CD14-positive monocyte (primary cell): Measurements from ENCODE around the gene CD248. TPM values are rescaled to one million over a fixed set of nuclear protein-coding genes. Genes with fewer than 3 reads are reported as not detected.

Source experiments
- DNase-seq, 3 donors: peaks; one replicate each; pipeline ENCODE4 v3.0.0-alpha.2; 2011 to 2022
- H2AFZ ChIP-seq: 2 replicates; pipeline ENCODE4 v1.6.0; 2012; ENCODE audit warnings: mild to moderate bottlenecking, low read depth, low read length, inconsistent platforms; ENCODE audit not compliant: insufficient read depth, poor library complexity, severe bottlenecking
- H3K27ac ChIP-seq, 2 donors: 1 replicate in 1 of 2; 2 replicates in 1 of 2; pipeline ENCODE4 v1.5.1; 2012 to 2013; ENCODE audit warnings: low read length in 2 of 2, control low read depth in 1 of 2, inconsistent platforms in 1 of 2, low read depth in 1 of 2, mild to moderate bottlenecking in 1 of 2
- H3K27me3 ChIP-seq, 2 donors: one replicate each; pipeline versions ENCODE4 v1.6.0 to v1.6.1; 2011 to 2013; ENCODE audit warnings: low read length in 2 of 2; ENCODE audit not compliant: control insufficient read depth in 2 of 2, insufficient read depth in 2 of 2
- H3K36me3 ChIP-seq, 2 donors: replicated peaks in 1 of 2; 1 replicate in 1 of 2; 2 replicates in 1 of 2; pipeline versions ENCODE4 v1.5.1 to v1.6.1; 2012 to 2013; ENCODE audit warnings: low read length in 2 of 2, control low read depth in 1 of 2, inconsistent platforms in 1 of 2, mild to moderate bottlenecking in 1 of 2; ENCODE audit not compliant: insufficient read depth in 2 of 2, control insufficient read depth in 1 of 2
- H3K4me1 ChIP-seq, 2 donors: 1 replicate in 1 of 2; 2 replicates in 1 of 2; pipeline versions ENCODE4 v1.5.1 to v1.6.1; 2012 to 2013; ENCODE audit warnings: low read length in 2 of 2, control low read depth in 1 of 2, inconsistent platforms in 1 of 2, mild to moderate bottlenecking in 1 of 2, moderate library complexity in 1 of 2; ENCODE audit not compliant: insufficient read depth in 2 of 2, control insufficient read depth in 1 of 2
- H3K4me2 ChIP-seq: replicated peaks from 2 replicates; pipeline ENCODE3; 2012; ENCODE audit warnings: low read length, moderate library complexity, mild to moderate bottlenecking; ENCODE audit not compliant: poor library complexity, severe bottlenecking; ENCODE audit errors: extremely low read depth
- H3K4me3 ChIP-seq, 3 experiments: fragments of 200-600 bp in 1 of 3; sonication (generic) in 1 of 3; replicated peaks in 1 of 3; 1 replicate in 2 of 3; 2 replicates in 1 of 3; pipeline ENCODE4 v1.5.1; 2011 to 2013; ENCODE audit warnings: low read length in 3 of 3, mild to moderate bottlenecking in 3 of 3, control low read depth in 2 of 3, low read depth in 2 of 3, inconsistent platforms in 1 of 3, moderate library complexity in 1 of 3
- H3K79me2 ChIP-seq: 2 replicates; pipeline ENCODE4 v1.6.0; 2012; ENCODE audit warnings: mild to moderate bottlenecking, control low read depth, inconsistent platforms, low read length, moderate library complexity; ENCODE audit not compliant: insufficient read depth
- H3K9ac ChIP-seq: 2 replicates; pipeline ENCODE4 v1.6.0; 2017; ENCODE audit warnings: low read length, mild to moderate bottlenecking; ENCODE audit not compliant: insufficient read depth, poor library complexity, severe bottlenecking
- H3K9me3 ChIP-seq, 2 donors: replicated peaks in 1 of 2; 1 replicate in 1 of 2; 2 replicates in 1 of 2; pipeline versions ENCODE4 v1.5.1 to v1.6.1; 2012 to 2013; ENCODE audit warnings: low read length in 2 of 2, control low read depth in 1 of 2; ENCODE audit not compliant: control insufficient read depth in 1 of 2, insufficient read depth in 1 of 2
- H4K20me1 ChIP-seq: 2 replicates; pipeline ENCODE4 v1.6.0; 2012; ENCODE audit warnings: mild to moderate bottlenecking, low read length, control low read depth, moderate library complexity; ENCODE audit not compliant: insufficient read depth
- H3K27ac Mint-ChIP-seq, 7 donors: one replicate each; pipeline ENCODE4 v1.8.0; 2020; ENCODE audit warnings: mild to moderate bottlenecking in 7 of 7, mixed read lengths in 7 of 7, moderate library complexity in 6 of 7, inconsistent platforms in 2 of 7
- H3K27me3 Mint-ChIP-seq, 3 donors: one replicate each; pipeline ENCODE4 v1.8.0; 2021 to 2022; ENCODE audit warnings: low read depth in 3 of 3, mild to moderate bottlenecking in 3 of 3, mixed read lengths in 3 of 3, moderate library complexity in 3 of 3, inconsistent platforms in 1 of 3
- H3K36me3 Mint-ChIP-seq, 2 donors: one replicate each; pipeline ENCODE4 v1.8.0; 2020; ENCODE audit warnings: mixed read lengths in 2 of 2, inconsistent platforms in 1 of 2, mild to moderate bottlenecking in 1 of 2
- H3K4me1 Mint-ChIP-seq: one replicate; pipeline ENCODE4 v1.8.0; 2020; ENCODE audit warnings: mild to moderate bottlenecking, mixed read lengths
- H3K4me3 Mint-ChIP-seq, 2 donors: one replicate each; pipeline ENCODE4 v1.8.0; 2020; ENCODE audit warnings: mild to moderate bottlenecking in 2 of 2, mixed read lengths in 2 of 2, moderate library complexity in 1 of 2
- H3K9me3 Mint-ChIP-seq, 7 donors: one replicate each; pipeline ENCODE4 v1.8.0; 2020 to 2022; ENCODE audit warnings: mixed read lengths in 7 of 7, mild to moderate bottlenecking in 6 of 7, moderate library complexity in 6 of 7, inconsistent platforms in 2 of 7
- CTCF ChIP-seq: fragments of 200-600 bp; IDR thresholded peaks from one replicate; pipeline ENCODE4 v1.8.0; 2022; ENCODE audit warnings: antibody characterized with exemption, mild to moderate bottlenecking
- WGBS: methylation state at CpG from one replicate; pipeline ENCODE4 v1.1.5; 2013; ENCODE audit warnings: missing lambda C conversion rate; ENCODE audit not compliant: insufficient coverage; 5-methylcytosine and 5-hydroxymethylcytosine counted together
- intact Hi-C, 2 donors: fragments of 100-400 bp; cut with micrococcal nuclease; formaldehyde crosslinking; loops; one replicate each; pipeline versions ENCODE4 v1.15.0 to v1.15.1; 2023
- polyA plus RNA-seq, 3 donors: library from polyadenylated mRNA; depleted of rRNA in 1 of 3; unstranded in 2 of 3; stranded (reverse) in 1 of 3; fragments of 300-500 nt in 2 of 3; fragments of >200 nt in 1 of 3; fragmentation: Illumina TruSeq in 2 of 3; gene quantifications; 1 replicate in 2 of 3; 2 replicates in 1 of 3; pipeline ENCODE4 v1.2.3, GENCODE V29; 2012 to 2021

The CD248 gene
- polyA plus RNA-seq, 3 donors, result 0.05 to 0.13 TPM; not detected in 1

DNA sequence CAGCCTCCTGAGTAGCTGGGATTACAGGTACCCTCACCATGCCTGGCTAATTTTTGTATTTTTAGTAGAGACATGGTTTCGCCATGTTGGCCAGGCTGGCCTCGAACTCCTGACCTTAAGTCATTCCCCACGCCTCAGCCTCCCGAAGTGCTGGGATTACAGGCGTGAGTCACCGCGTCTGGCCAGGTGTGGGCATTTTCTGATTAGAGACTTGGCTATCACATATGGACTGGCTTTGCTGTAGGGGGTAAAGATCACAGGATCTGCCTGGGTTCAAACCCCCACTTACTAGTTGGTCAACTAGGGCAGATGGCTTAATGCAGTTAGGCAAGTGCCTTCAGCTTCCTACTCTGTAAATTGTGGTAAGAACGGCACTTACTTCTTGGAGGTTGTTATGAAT, 6.5 kb downstream of the CD248 start:
- Histone ChIP-seq H2AFZ (no peak overlapping the region), H3K79me2 (no peaks in the 10 kb centered on the region), H3K27ac (no peak overlapping the region), H3K27me3 (no peaks in the 10 kb centered on the region), H3K9ac (no peak overlapping the region), H3K36me3 (no peaks in the 10 kb centered on the region), H3K4me3 (no peak overlapping the region), H3K4me1 (peaks cover 25 to 33% of the 10 kb centered on the region in 2 donors), H3K4me2 (no peak overlapping the region), H4K20me1 (no peaks in the 10 kb centered on the region), H3K9me3 (no peaks in the 10 kb centered on the region)
- H3K27me3 Mint-ChIP-seq, result peaks cover 6 to 13% (median 12%) of the 10 kb centered on the region in 3 donors
- H3K36me3 Mint-ChIP-seq, result no peaks in the 10 kb centered on the region
- no peak overlapping the region for H3K27ac Mint-ChIP-seq
- intact Hi-C loops, result loop anchor here in 1 of 2 donors (10.0 kb wide), 1 partner anchor 74 kb away; no protein-coding TSS in a partner anchor
- no peak for TF ChIP-seq CTCF
- 92% methylated on average over 5 of the region's 8 CpGs for WGBS
- peak overlapping the region in 1 of 2 donors; percentile 11 for H3K4me3 Mint-ChIP-seq
- H3K4me1 Mint-ChIP-seq, result peaks cover 22% of the 10 kb centered on the region
- no peak for DNase-seq
- H3K9me3 Mint-ChIP-seq, result peaks cover 0 to under 1% (median 0%) of the 10 kb centered on the region in 7 donors

DNA sequence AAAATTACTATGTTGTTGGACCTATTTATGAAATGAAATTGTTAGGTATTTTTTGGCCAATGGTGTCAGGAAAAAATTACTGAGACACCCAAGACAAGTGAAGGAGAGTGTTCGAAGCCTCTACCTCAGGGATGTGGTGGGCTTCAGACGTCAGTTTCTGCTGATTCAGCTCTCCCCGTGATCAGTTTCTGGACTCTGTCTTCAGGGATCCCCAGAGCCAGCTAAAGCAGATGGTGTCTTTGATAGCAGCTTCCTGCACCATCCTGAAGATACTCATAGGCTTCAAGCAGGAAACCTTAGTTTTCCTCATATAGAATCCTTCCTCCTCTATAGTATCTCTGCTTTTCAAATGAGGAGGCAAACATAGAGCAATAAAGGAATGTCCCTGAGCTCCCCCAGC, 7.4 kb downstream of the CD248 start:
- Histone ChIP-seq H3K27ac (no peak overlapping the region), H3K4me3 (no peak overlapping the region), H3K36me3 (no peaks in the 10 kb centered on the region), H3K9ac (no peak overlapping the region), H4K20me1 (no peaks in the 10 kb centered on the region), H3K9me3 (no peaks in the 10 kb centered on the region), H3K79me2 (no peaks in the 10 kb centered on the region), H3K4me2 (no peak overlapping the region), H3K4me1 (peaks cover 25 to 31% of the 10 kb centered on the region in 2 donors), H2AFZ (no peak overlapping the region), H3K27me3 (no peaks in the 10 kb centered on the region)
- Mint-ChIP-seq H3K27ac (no peak overlapping the region), H3K4me1 (peaks cover 22% of the 10 kb centered on the region), H3K27me3 (peaks cover 4 to 15% (median 12%) of the 10 kb centered on the region in 3 donors), H3K4me3 (no peak overlapping the region), H3K9me3 (no peaks in the 10 kb centered on the region), H3K36me3 (no peaks in the 10 kb centered on the region)
- TF ChIP-seq CTCF, result no peak
- DNase-seq, result no peak
- intact Hi-C loops, result no loop called here
- no CpG with 5 or more reads among the region's 3 CpGs for WGBS
